Chondrocyte (in vitro differentiated cells): Measurements from ENCODE around the gene CYP3A4. TPM values are rescaled to one million over a fixed set of nuclear protein-coding genes. Genes with fewer than 3 reads are reported as not detected.

Experiments used
- DNase-seq: peaks from one replicate; pipeline ENCODE4 v3.0.0; 2021; ENCODE audit warnings: mixed read lengths, low spot score
- H3K27ac Mint-ChIP-seq: one replicate; pipeline ENCODE4 v1.8.0; 2021; ENCODE audit warnings: mild to moderate bottlenecking, moderate library complexity, mixed read lengths; ENCODE audit not compliant: unreplicated experiment
- H3K27me3 Mint-ChIP-seq: 2 replicates; pipeline ENCODE4 v1.8.0; 2021; ENCODE audit warnings: low read depth, mixed read lengths
- H3K36me3 Mint-ChIP-seq: 2 replicates; pipeline ENCODE4 v1.8.0; 2021; ENCODE audit warnings: low read depth, mixed read lengths
- H3K4me1 Mint-ChIP-seq: 2 replicates; pipeline ENCODE4 v1.8.0; 2021; ENCODE audit warnings: low read depth, mild to moderate bottlenecking, mixed read lengths
- H3K4me3 Mint-ChIP-seq: one replicate; pipeline ENCODE4 v1.8.0; 2021; ENCODE audit warnings: mild to moderate bottlenecking, moderate library complexity, mixed read lengths; ENCODE audit not compliant: unreplicated experiment
- H3K9me3 Mint-ChIP-seq: 2 replicates; pipeline ENCODE4 v1.8.0; 2021; ENCODE audit warnings: low read depth, mixed read lengths
- CTCF ChIP-seq: fragments of 200-600 bp; sonication (generic); IDR thresholded peaks from 2 replicates; pipeline ENCODE4 v1.5.0; 2021; ENCODE audit warnings: antibody characterized with exemption, mild to moderate bottlenecking, moderate library complexity
- total RNA-seq: library from RNA; stranded (reverse); gene quantifications from 3 replicates; pipeline ENCODE4 v1.2.1, GENCODE V29; 2021

CYP3A4 gene
- total RNA-seq, 1 donor from 2014 or later = not detected

- Mint-ChIP-seq H3K36me3 (peaks cover 4% of the 10 kb centered on the region), H3K27me3 (peaks cover 6% of the 10 kb centered on the region), H3K9me3 (peaks cover 2% of the 10 kb centered on the region), H3K4me3 (no peak overlapping the region), H3K4me1 (no peaks in the 10 kb centered on the region), H3K27ac (no peak overlapping the region)
- no peak for DNase-seq
- no peak for TF ChIP-seq CTCF
These were observed 74.0 kb downstream of the CYP3A4 start for GRCh38 chr7:99709838-99710578.

- H3K4me1 Mint-ChIP-seq = no peaks in the 10 kb centered on the region
- peaks cover 3% of the 10 kb centered on the region for H3K36me3 Mint-ChIP-seq
- no peak overlapping the region for H3K4me3 Mint-ChIP-seq
- DNase-seq = no peak
- peaks cover 6% of the 10 kb centered on the region for H3K27me3 Mint-ChIP-seq
- TF ChIP-seq CTCF = no peak
- no peaks in the 10 kb centered on the region for H3K9me3 Mint-ChIP-seq
- H3K27ac Mint-ChIP-seq = no peak overlapping the region
These were observed 74.7 kb downstream of the CYP3A4 start for GRCh38 chr7:99709260-99709659.

- DNase-seq = no peak
- Mint-ChIP-seq H3K4me1 (no peaks in the 10 kb centered on the region), H3K27me3 (peaks cover 12% of the 10 kb centered on the region), H3K9me3 (peaks cover 5% of the 10 kb centered on the region), H3K36me3 (peaks cover 2% of the 10 kb centered on the region), H3K27ac (no peak overlapping the region), H3K4me3 (no peak overlapping the region)
- no peak for TF ChIP-seq CTCF
These were observed 76.9 kb downstream of the CYP3A4 start for GRCh38 chr7:99707096-99707495.

Other genes starting within 250 kb of the CYP3A4 start
- gene FAM200A, start 232.1 kb downstream of the CYP3A4 start, total RNA-seq = 3.3 to 5.1 TPM (median 3.9 TPM) in 3 replicates
- gene ZNF655, start 225.5 kb downstream of the CYP3A4 start, total RNA-seq = 38.8 to 45.3 TPM (median 41.6 TPM) in 3 replicates
- gene TMEM225B, start 185.9 kb downstream of the CYP3A4 start, total RNA-seq = 0.56 to 1.8 TPM (median 0.75 TPM) in 3 replicates
- gene ZSCAN25, start 167.2 kb downstream of the CYP3A4 start, total RNA-seq = 10.4 to 19.9 TPM (median 14.1 TPM) in 3 replicates
- gene CYP3A5, start 104.2 kb downstream of the CYP3A4 start, total RNA-seq = not detected in 3 replicates
- gene CYP3A7, start 49.0 kb downstream of the CYP3A4 start, total RNA-seq = not detected in 3 replicates
- not detected in 3 replicates for gene CYP3A43, start 43.8 kb upstream of the CYP3A4 start, total RNA-seq
- 0.39 TPM in 1 of 3 replicates, not detected in the others for gene OR2AE1, start 92.8 kb upstream of the CYP3A4 start, total RNA-seq
- 11.1 to 12.1 TPM (median 11.5 TPM) in 3 replicates for gene TRIM4, start 135.3 kb upstream of the CYP3A4 start, total RNA-seq
- not detected in 3 replicates for gene GJC3, start 145.4 kb upstream of the CYP3A4 start, total RNA-seq
- not detected in 3 replicates for gene AZGP1, start 191.8 kb upstream of the CYP3A4 start, total RNA-seq
- 61.5 to 72.1 TPM (median 62.3 TPM) in 3 replicates for gene ZKSCAN1, start 231.4 kb upstream of the CYP3A4 start, total RNA-seq